Fibroblast of mammary gland (primary cell): ENCODE results near the gene ARMC10.

Experiments used
- DNase-seq: peaks from one replicate; pipeline ENCODE4 v3.0.0-alpha.2; 2010; ENCODE audit warnings: low read depth
- H3K4me3 ChIP-seq: 2 replicates; pipeline ENCODE4 v1.5.1; 2011; ENCODE audit warnings: low read depth, mild to moderate bottlenecking, low read length, moderate library complexity; ENCODE audit not compliant: control insufficient read depth
- TF ChIP-seq, protein P1 (sequence below): conservative IDR thresholded peaks from 2 replicates; pipeline ENCODE4 v1.5.1; 2011; ENCODE audit warnings: low read depth, low read length, inconsistent platforms; ENCODE audit not compliant: control insufficient read depth, insufficient read depth

ARMC10 gene

DNA sequence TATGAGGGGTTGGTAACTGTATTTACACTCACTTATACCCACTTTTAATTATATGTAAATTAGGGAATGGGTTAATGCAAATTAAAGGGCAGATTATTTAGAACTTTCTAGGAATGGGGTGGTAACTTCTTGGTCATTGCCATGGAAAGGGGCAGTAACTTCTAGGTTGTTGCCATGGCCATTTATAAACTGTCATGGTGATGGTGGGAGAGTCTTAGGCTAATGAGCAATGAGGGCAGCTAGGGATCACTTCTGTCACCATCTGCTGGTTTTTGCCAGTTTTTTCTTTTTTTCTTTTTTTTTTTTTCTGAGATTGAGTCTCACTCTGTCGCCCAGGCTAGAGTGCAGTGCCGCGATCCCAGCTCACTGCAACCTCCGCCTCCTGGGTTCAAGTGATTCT lies 40.8 kb downstream of the ARMC10 start:
- TF ChIP-seq, protein P1, sequence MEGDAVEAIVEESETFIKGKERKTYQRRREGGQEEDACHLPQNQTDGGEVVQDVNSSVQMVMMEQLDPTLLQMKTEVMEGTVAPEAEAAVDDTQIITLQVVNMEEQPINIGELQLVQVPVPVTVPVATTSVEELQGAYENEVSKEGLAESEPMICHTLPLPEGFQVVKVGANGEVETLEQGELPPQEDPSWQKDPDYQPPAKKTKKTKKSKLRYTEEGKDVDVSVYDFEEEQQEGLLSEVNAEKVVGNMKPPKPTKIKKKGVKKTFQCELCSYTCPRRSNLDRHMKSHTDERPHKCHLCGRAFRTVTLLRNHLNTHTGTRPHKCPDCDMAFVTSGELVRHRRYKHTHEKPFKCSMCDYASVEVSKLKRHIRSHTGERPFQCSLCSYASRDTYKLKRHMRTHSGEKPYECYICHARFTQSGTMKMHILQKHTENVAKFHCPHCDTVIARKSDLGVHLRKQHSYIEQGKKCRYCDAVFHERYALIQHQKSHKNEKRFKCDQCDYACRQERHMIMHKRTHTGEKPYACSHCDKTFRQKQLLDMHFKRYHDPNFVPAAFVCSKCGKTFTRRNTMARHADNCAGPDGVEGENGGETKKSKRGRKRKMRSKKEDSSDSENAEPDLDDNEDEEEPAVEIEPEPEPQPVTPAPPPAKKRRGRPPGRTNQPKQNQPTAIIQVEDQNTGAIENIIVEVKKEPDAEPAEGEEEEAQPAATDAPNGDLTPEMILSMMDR = no peak
- DNase-seq = no peak
- no peak overlapping the region for H3K4me3 ChIP-seq

DNA sequence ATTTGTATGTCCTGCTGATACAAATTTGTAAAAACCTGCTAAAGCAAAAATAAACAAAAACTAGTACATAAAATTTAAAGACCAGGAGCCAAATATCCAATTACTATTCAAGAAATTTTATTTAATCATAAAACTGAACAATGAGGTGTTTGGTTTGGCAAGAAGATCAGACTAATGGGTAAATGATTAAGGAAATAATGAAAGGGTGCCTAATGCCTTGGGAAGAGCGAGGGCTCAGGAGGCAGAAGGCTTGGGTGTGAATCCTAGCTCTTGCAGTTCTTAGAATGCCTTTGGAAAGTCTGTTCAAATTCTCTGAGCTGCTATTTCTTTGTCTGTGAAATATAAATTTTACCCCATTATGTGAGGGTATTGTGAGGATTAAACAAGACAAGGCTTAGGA lies 41.6 kb downstream of the ARMC10 start:
- H3K4me3 ChIP-seq = no peak overlapping the region
- no peak for DNase-seq
- TF ChIP-seq, protein P1 = no peak

DNA sequence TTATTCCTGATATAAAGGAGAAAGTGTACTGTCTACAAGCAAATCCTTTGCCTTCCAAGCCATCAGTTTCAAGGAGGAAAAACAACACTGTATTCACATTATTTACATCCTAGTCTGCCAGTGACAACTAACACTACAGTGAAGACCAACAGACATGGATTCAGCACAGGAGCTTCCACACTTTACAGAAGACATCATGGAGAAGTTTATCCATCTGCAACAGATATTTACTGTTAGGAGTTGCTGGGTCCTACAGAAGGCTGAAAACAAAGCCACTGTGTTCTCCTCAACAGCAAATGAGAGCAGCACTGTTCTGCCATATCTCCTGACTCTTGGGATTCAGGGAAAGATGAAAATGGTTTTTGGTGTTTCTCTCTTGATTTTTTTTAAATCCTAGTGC lies 42.1 kb downstream of the ARMC10 start:
- no peak for DNase-seq
- TF ChIP-seq, protein P1 = no peak
- H3K4me3 ChIP-seq = no peak overlapping the region

DNA sequence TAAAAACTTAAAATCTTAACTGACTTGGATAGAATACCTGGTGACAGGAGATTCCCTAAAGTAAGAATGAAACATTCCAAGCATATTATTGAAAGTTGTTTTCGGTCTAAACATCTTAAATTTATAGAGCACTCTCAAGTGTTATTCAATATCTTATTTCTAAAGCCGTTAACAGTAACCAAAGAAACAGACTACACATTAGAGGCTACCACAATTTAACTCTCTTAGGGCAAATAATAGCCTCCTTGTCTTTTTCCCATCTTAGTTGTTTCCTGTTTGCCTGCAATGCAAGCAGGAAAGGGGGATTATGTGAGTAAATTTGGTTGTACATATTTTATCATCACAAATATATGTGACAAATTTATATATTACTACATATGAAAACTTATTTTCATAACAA lies 42.5 kb downstream of the ARMC10 start:
- no peak overlapping the region for H3K4me3 ChIP-seq

DNA sequence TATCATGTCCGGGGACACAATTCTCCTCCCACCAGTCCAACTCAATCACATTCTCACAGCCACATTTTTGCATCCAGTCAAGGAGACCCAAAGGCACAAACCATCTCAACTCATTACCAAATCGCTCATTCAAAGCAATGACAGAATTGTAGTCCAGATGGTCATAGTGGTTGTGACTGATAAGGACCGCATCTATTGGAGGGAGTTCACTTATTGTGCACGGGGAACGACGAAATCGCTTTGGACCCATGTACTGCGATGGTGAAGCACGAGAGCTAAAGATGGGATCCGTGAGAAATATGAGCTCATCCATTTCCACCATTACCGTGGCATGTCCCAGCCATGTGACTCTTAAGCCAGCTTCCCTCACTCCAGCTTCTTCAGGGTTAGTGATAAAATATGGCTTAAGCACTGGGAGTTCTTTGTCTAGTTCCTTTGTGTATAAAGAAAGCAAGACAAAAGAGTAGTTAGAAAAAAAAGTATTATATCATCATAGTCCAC lies 44.9 kb downstream of the ARMC10 start:
- no peak for DNase-seq
- H3K4me3 ChIP-seq = no peak overlapping the region
- TF ChIP-seq, protein P1 = no peak

More for the DNA sequence above, 42.5 kb downstream of the ARMC10 start:
- DNase-seq = no peak
- TF ChIP-seq, protein P1 = no peak

DNA sequence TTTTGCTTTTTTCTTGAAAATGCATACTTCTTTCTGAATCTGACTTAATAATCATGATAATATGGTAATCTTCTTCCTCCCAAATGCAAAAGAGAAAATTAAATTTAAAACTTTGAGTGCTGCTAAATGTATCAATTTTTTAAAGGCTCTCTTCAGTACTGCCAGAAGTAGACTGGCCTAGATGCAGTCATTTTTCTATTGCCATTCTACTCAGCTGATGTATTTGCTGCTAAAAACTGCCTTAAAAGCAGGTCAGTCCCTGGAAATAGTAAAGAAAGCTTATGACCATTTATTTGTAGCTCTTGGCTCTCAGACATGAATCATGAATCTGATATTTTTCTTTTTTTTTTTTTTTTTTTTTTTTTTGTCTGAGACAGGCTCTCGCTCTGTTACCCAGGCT lies 45.4 kb downstream of the ARMC10 start:
- TF ChIP-seq, protein P1 = no peak
- DNase-seq = no peak

DNA sequence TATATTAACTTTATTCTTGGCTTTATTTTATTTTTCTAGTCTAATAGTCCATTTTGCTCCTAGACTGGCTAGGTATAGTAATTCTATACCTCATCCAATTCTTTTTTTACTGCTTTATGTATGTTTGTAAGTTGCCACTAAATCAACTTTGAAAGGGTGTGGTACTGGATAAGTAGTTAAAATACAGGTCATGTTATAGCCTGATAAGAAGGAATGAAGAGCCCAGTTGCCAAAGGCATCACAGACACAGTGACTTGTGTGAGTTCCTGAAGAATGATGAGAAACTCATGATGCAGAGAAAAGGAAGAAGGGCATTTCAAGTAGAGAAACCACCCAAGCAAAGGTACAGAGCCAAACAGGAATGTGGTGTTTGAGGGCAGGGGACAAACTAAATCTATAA lies 46.7 kb downstream of the ARMC10 start:
- H3K4me3 ChIP-seq = no peak overlapping the region
- TF ChIP-seq, protein P1 = no peak
- DNase-seq = no peak

More for the DNA sequence above, 45.4 kb downstream of the ARMC10 start:
- H3K4me3 ChIP-seq = no peak overlapping the region
